ENCODE results near the gene ITGB3. TPM values are rescaled to one million over a fixed set of nuclear protein-coding genes. Genes with fewer than 3 reads are reported as not detected.

Gene ITGB3
- total and polyA plus RNA-seq, 9 of the 15 experiments (the other 6 are each of a cell fraction or from before 2014, with no cell fraction given): 0.08 to 2.6 (median 0.62) TPM; not detected in 1

DNA sequence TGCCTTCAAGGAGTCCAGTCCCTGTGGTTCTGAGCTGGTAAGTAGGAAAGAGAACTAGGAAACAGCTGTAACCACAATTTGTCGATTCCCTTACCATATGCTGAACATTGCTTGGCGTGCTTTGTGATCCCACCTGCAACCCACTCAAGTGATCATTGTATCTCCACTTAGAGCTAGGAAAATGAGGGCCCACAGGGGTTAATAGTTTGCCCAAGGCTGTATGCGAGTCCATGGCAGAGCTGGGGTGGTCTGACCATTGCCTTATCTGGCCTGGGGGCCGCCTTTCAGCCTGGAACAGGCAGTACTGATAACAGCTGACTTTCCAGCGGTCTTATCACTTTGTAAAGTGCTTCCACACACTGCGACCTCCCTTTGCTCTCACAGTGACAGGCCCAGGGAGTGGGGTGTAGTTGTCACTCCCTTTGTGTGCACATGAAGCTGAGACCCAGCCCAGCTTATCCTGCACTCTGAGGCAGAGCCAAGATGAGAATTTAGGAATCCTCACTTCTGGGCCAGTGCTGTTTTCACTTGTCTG lies 34.7 kb upstream of the ITGB3 start (continued):
- TF ChIP-seq CREM (IDR thresholded peaks at IDR 0.05; ENCODE audit: low read depth) (peak; percentile 56), NCOA4 (IDR thresholded peaks at IDR 0.05; ENCODE audit: partially characterized antibody) (no peak), NFIX (CRISPR knock-in tag; IDR thresholded peaks at IDR 0.05; ENCODE audit: low read depth) (no peak), GTF2F1 (IDR thresholded peaks at IDR 0.05; ENCODE audit: low read depth, low read length) (no peak), SMAD3 (CRISPR knock-in tag; conservative IDR thresholded peaks at IDR 0.05) (no peak), ZFX (CRISPR knock-in tag; IDR thresholded peaks at IDR 0.05) (no peak), RAD51 (IDR thresholded peaks at IDR 0.05; ENCODE audit: borderline replicate concordance, low read depth) (no peak), ZNF217 (CRISPR knock-in tag; IDR thresholded peaks at IDR 0.05) (no peak), CXXC5 (CRISPR knock-in tag; IDR thresholded peaks at IDR 0.05) (peak; percentile 82), ATF1 (CRISPR knock-in tag; IDR thresholded peaks at IDR 0.05) (no peak), ATF1 (tag; IDR thresholded peaks at IDR 0.05) (peak; percentile 59), PHF20 (IDR thresholded peaks at IDR 0.05; ENCODE audit: partially characterized antibody) (no peak), HNRNPUL1 (IDR thresholded peaks at IDR 0.05; ENCODE audit: low read length) (no peak), XRCC4 (IDR thresholded peaks at IDR 0.05; ENCODE audit: extremely low read depth, insufficient read depth, insufficient read length) (no peak), RAD21 (CRISPR knock-in tag; conservative IDR thresholded peaks at IDR 0.05 in 1 of 2, IDR thresholded peaks at IDR 0.05 in 1 of 2) (0 out of 4 replicates have a peak, but pooled peaks of 1 of the 2 experiments have one; percentile 28)
- TF ChIP-seq, protein P1, sequence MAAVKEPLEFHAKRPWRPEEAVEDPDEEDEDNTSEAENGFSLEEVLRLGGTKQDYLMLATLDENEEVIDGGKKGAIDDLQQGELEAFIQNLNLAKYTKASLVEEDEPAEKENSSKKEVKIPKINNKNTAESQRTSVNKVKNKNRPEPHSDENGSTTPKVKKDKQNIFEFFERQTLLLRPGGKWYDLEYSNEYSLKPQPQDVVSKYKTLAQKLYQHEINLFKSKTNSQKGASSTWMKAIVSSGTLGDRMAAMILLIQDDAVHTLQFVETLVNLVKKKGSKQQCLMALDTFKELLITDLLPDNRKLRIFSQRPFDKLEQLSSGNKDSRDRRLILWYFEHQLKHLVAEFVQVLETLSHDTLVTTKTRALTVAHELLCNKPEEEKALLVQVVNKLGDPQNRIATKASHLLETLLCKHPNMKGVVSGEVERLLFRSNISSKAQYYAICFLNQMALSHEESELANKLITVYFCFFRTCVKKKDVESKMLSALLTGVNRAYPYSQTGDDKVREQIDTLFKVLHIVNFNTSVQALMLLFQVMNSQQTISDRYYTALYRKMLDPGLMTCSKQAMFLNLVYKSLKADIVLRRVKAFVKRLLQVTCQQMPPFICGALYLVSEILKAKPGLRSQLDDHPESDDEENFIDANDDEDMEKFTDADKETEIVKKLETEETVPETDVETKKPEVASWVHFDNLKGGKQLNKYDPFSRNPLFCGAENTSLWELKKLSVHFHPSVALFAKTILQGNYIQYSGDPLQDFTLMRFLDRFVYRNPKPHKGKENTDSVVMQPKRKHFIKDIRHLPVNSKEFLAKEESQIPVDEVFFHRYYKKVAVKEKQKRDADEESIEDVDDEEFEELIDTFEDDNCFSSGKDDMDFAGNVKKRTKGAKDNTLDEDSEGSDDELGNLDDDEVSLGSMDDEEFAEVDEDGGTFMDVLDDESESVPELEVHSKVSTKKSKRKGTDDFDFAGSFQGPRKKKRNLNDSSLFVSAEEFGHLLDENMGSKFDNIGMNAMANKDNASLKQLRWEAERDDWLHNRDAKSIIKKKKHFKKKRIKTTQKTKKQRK (IDR thresholded peaks at IDR 0.05; ENCODE audit: borderline replicate concordance, low read depth, low read length): no peak
- TF ChIP-seq, protein P2, sequence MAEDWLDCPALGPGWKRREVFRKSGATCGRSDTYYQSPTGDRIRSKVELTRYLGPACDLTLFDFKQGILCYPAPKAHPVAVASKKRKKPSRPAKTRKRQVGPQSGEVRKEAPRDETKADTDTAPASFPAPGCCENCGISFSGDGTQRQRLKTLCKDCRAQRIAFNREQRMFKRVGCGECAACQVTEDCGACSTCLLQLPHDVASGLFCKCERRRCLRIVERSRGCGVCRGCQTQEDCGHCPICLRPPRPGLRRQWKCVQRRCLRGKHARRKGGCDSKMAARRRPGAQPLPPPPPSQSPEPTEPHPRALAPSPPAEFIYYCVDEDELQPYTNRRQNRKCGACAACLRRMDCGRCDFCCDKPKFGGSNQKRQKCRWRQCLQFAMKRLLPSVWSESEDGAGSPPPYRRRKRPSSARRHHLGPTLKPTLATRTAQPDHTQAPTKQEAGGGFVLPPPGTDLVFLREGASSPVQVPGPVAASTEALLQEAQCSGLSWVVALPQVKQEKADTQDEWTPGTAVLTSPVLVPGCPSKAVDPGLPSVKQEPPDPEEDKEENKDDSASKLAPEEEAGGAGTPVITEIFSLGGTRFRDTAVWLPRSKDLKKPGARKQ (CRISPR knock-in tag; IDR thresholded peaks at IDR 0.05): no peak
- TF ChIP-seq, protein P3, sequence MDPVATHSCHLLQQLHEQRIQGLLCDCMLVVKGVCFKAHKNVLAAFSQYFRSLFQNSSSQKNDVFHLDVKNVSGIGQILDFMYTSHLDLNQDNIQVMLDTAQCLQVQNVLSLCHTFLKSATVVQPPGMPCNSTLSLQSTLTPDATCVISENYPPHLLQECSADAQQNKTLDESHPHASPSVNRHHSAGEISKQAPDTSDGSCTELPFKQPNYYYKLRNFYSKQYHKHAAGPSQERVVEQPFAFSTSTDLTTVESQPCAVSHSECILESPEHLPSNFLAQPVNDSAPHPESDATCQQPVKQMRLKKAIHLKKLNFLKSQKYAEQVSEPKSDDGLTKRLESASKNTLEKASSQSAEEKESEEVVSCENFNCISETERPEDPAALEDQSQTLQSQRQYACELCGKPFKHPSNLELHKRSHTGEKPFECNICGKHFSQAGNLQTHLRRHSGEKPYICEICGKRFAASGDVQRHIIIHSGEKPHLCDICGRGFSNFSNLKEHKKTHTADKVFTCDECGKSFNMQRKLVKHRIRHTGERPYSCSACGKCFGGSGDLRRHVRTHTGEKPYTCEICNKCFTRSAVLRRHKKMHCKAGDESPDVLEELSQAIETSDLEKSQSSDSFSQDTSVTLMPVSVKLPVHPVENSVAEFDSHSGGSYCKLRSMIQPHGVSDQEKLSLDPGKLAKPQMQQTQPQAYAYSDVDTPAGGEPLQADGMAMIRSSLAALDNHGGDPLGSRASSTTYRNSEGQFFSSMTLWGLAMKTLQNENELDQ (CRISPR knock-in tag; IDR thresholded peaks at IDR 0.05; ENCODE audit: borderline replicate concordance): no peak
- TF ChIP-seq, protein P4, sequence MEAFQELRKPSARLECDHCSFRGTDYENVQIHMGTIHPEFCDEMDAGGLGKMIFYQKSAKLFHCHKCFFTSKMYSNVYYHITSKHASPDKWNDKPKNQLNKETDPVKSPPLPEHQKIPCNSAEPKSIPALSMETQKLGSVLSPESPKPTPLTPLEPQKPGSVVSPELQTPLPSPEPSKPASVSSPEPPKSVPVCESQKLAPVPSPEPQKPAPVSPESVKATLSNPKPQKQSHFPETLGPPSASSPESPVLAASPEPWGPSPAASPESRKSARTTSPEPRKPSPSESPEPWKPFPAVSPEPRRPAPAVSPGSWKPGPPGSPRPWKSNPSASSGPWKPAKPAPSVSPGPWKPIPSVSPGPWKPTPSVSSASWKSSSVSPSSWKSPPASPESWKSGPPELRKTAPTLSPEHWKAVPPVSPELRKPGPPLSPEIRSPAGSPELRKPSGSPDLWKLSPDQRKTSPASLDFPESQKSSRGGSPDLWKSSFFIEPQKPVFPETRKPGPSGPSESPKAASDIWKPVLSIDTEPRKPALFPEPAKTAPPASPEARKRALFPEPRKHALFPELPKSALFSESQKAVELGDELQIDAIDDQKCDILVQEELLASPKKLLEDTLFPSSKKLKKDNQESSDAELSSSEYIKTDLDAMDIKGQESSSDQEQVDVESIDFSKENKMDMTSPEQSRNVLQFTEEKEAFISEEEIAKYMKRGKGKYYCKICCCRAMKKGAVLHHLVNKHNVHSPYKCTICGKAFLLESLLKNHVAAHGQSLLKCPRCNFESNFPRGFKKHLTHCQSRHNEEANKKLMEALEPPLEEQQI (IDR thresholded peaks at IDR 0.05): 0 out of 2 replicates have a peak, but pooled peaks have one; percentile 22
